IMR-90 (cell line): ENCODE data around the gene MSH2. TPM values are rescaled to one million over a fixed set of nuclear protein-coding genes. Genes with fewer than 3 reads are reported as not detected.

Source experiments
- microRNA-seq, 2 experiments: library from miRNA; stranded (forward) in 1 of 2; unstranded in 1 of 2; fragments of 10-50 nt in 1 of 2; fragments of <30 nt in 1 of 2; gene quantifications in 1 of 2; microRNA quantifications in 1 of 2; one replicate each; pipeline versions ENCODE3 to v1.1.0; 2013 to 2020; ENCODE audit not compliant: insufficient read depth in 1 of 2, insufficient read length in 1 of 2, unreplicated experiment in 1 of 2
- polyA plus RNA-seq, 3 experiments: library from polyadenylated mRNA; depleted of rRNA; stranded (reverse); fragments of >200 nt; gene quantifications; 2 replicates each; pipeline ENCODE4 v1.2.3, GENCODE V29; 2012; ENCODE audit warnings: low replicate concordance in 1 of 3
- small RNA-seq, 5 experiments: library from RNA; depleted of rRNA; stranded (forward); fragments of <200 nt; gene quantifications; one replicate each; pipeline ENCODE3, GENCODE V24; 2012
- total RNA-seq: library from RNA; depleted of rRNA; stranded (reverse); fragments of >200 nt; gene quantifications from 2 replicates; pipeline ENCODE4 v1.2.3, GENCODE V29; 2012; rRNA removed

MSH2 gene
- total and polyA plus RNA-seq, 2 of the 4 experiments (the other 2 are of a cell fraction) = 13.8 to 22.6 TPM

Small RNA genes within 50 kb of the gene (microRNA-seq; reads per million reads assigned to microRNA genes)
- gene MIR559 (ENCODE audit: insufficient read depth in 1 of 2, insufficient read length in 1 of 2, unreplicated experiment in 1 of 2) = 0 reads per million in 2 experiments
- gene RF00017 (ENCODE audit: insufficient read depth, insufficient read length) = not detected
- gene RN7SKP119 (ENCODE audit: insufficient read depth, insufficient read length) = not detected

Small RNA genes within 50 kb of the gene (small RNA-seq; reads per million reads assigned to genes)
- gene MIR559 (0 reads per million in 5 experiments), gene RF00017 (0 reads per million in 5 experiments), gene RN7SKP119 (0 reads per million in 5 experiments)

Other genes starting within 250 kb of the MSH2 start
- 0.18 and 0.28 TPM in 2 replicates for gene STPG4, start 247.8 kb upstream of the MSH2 start, total RNA-seq
- 0.06 and 0.12 TPM in 2 replicates for gene STPG4, start 247.8 kb upstream of the MSH2 start, polyA plus RNA-seq (2012; rRNA removed)
- 290 and 1,344 TPM in 2 replicates for gene CALM2, start 226.6 kb upstream of the MSH2 start, total RNA-seq
- gene CALM2, start 226.6 kb upstream of the MSH2 start, polyA plus RNA-seq (2012; rRNA removed) = 774 and 970 TPM in 2 replicates
- gene EPCAM, start 33.8 kb upstream of the MSH2 start, total RNA-seq = 0.18 and 0.28 TPM in 2 replicates
- 0.09 and 0.27 TPM in 2 replicates for gene EPCAM, start 33.8 kb upstream of the MSH2 start, polyA plus RNA-seq (2012; rRNA removed)
- gene KCNK12, start 167.8 kb downstream of the MSH2 start, total RNA-seq = not detected in 2 replicates
- gene KCNK12, start 167.8 kb downstream of the MSH2 start, polyA plus RNA-seq (2012; rRNA removed) = 0.02 TPM in 1 of 2 replicates, not detected in the other